ENCODE data around the gene ZNF280D.

Gene ZNF280D

DNA sequence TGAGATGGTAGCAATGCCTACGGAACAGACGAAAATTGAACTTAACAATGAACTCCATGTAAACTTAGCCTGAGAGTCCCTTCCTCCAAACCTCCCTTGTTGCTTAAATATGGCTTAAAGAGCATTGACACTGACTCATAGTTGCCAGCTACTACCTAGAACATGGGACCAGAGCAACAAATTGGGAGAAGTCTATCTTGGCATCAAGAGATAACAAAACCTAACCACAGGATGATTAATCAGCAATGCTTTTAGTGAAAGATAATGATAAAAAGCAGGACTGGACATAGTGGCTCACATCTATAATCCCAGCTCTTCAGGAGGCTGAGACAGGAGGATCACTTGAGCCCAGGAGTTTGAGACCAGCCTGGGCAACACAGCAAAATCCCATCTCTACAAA is 150.5 kb downstream of the ZNF280D start:
- no peaks in the 10 kb centered on the region for H3K4me1 ChIP-seq (ENCODE audit: low read length)
- H2AFZ ChIP-seq (ENCODE audit: low read depth, low read length), result no peak overlapping the region
- no peak overlapping the region for H3K9ac ChIP-seq (ENCODE audit: low read length)
- H3K27me3 ChIP-seq (ENCODE audit: low read depth, low read length), result no peaks in the 10 kb centered on the region
- no peak overlapping the region for H3K27ac ChIP-seq (ENCODE audit: low read length)
- no peak overlapping the region for H3K4me2 ChIP-seq (ENCODE audit: low read length)
- no peaks in the 10 kb centered on the region for H4K20me1 ChIP-seq (ENCODE audit: insufficient read depth, low read length)
- peaks cover 20% of the 10 kb centered on the region for H3K9me3 ChIP-seq (ENCODE audit: insufficient read depth, low read length)
- no peaks in the 10 kb centered on the region for H3K79me2 ChIP-seq (ENCODE audit: low read length)
- no peaks in the 10 kb centered on the region for H3K36me3 ChIP-seq (replicated peaks; ENCODE audit: low read depth, low read length)
- no peak overlapping the region for H3K4me3 ChIP-seq (ENCODE audit: low read length)
- no peak for TF ChIP-seq EZH2phosphoT487 (IDR thresholded peaks at IDR 0.05; ENCODE audit: low read depth)
- TF ChIP-seq CTCF (IDR thresholded peaks at IDR 0.05; ENCODE audit: low read depth, low read length), result no peak

Measured in OCI-LY3 (cell line).